SU-DHL-6 (cell line): ENCODE results near the gene TRIM59.

Experiments used
- H2AFZ ChIP-seq: fragments of 200-600 bp; sonication (generic); 2 replicates; pipeline ENCODE4 v1.6.1; 2014; ENCODE audit warnings: low read depth, mild to moderate bottlenecking, moderate library complexity, mixed read lengths, antibody characterized with exemption, low read length; ENCODE audit not compliant: severe bottlenecking
- H3F3A ChIP-seq: fragments of 200-600 bp; shearing (Covaris generic); 2 replicates; pipeline ENCODE4 v1.6.0; 2016; ENCODE audit warnings: antibody characterized with exemption, mild to moderate bottlenecking; ENCODE audit not compliant: insufficient read depth
- H3K27ac ChIP-seq: fragments of 200-600 bp; sonication (generic); 2 replicates; pipeline ENCODE4 v1.5.1; 2016; ENCODE audit warnings: low read depth, mild to moderate bottlenecking, low read length, moderate library complexity, mixed read lengths
- H3K27me3 ChIP-seq: fragments of 200-600 bp; sonication (generic), shearing (Covaris generic); 2 replicates; pipeline ENCODE4 v1.6.0; 2014; ENCODE audit warnings: mild to moderate bottlenecking, low read length
- H3K36me3 ChIP-seq: fragments of 200-600 bp; sonication (generic); 2 replicates; pipeline ENCODE4 v1.6.1; 2014; ENCODE audit warnings: mild to moderate bottlenecking, low read length, mixed read lengths
- H3K4me2 ChIP-seq: fragments of 300-600, 200-600 bp; shearing (Covaris generic), sonication (generic); 2 replicates; pipeline ENCODE4 v1.6.0; 2014; ENCODE audit warnings: low read length, low read depth, mild to moderate bottlenecking; ENCODE audit not compliant: poor library complexity, severe bottlenecking
- H3K4me3 ChIP-seq: fragments of 200-600 bp; sonication (generic); 2 replicates; pipeline ENCODE4 v1.5.1; 2014; ENCODE audit warnings: antibody characterized with exemption, low read length, mild to moderate bottlenecking, mixed read lengths; ENCODE audit not compliant: insufficient read depth, poor library complexity, severe bottlenecking
- H3K79me2 ChIP-seq: fragments of 200-600 bp; sonication (generic); 2 replicates; pipeline ENCODE4 v1.6.1; 2014; ENCODE audit warnings: mild to moderate bottlenecking, low read length, moderate library complexity; ENCODE audit not compliant: insufficient read depth
- H3K9ac ChIP-seq: fragments of 200-600 bp; sonication (generic); 2 replicates; pipeline ENCODE4 v1.7.0; 2014; ENCODE audit warnings: mild to moderate bottlenecking, low read length
- H3K9me2 ChIP-seq: fragments of 200-600 bp; sonication (generic); replicated peaks from 2 replicates; pipeline ENCODE4 v1.6.1; 2014; ENCODE audit warnings: low read length; ENCODE audit not compliant: insufficient read depth
- H3K9me3 ChIP-seq: fragments of 200-600 bp; sonication (generic); 2 replicates; pipeline ENCODE4 v1.6.1; 2014; ENCODE audit warnings: low read length, mixed read lengths; ENCODE audit not compliant: insufficient read depth
- H4K20me1 ChIP-seq: fragments of 200-600 bp; sonication (generic); 2 replicates; pipeline ENCODE4 v1.6.1; 2014; ENCODE audit warnings: low read depth, mild to moderate bottlenecking, antibody characterized with exemption, low read length, moderate library complexity, mixed read lengths
- CTCF ChIP-seq: fragments of 200-600 bp; sonication (generic); IDR thresholded peaks from one replicate; pipeline ENCODE4 v1.5.1; 2017; ENCODE audit warnings: antibody characterized with exemption, mild to moderate bottlenecking, low read length, moderate library complexity; ENCODE audit not compliant: insufficient read depth, poor library complexity, severe bottlenecking
- EZH2phosphoT487 ChIP-seq: fragments of 200-600 bp; sonication (generic), shearing (Covaris generic); conservative IDR thresholded peaks from 2 replicates; pipeline ENCODE4 v1.6.1; 2018; ENCODE audit warnings: mild to moderate bottlenecking, antibody characterized with exemption, low read length, moderate library complexity, mixed read lengths

TRIM59 gene

DNA sequence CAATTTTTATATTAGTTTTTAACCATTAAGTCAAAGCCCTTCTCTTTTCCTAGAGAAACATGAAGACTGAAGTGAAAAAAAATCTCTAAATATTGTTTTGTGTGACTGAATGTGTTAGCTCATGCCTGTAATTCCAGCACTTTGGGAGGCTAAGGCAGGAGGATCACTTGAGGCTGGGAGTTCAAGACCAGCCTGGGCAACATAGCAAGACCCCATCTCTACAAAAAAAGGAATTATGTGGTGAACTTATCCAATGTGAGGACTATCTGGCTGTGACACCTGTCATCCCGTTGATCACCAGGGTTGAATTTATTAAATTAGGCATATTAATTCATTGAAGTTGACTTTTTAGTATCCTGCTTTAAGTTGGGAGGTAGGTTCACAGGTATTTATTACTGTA, 37.1 kb downstream of the TRIM59 start:
- Histone ChIP-seq H3K9me2 (no peaks in the 10 kb centered on the region), H3F3A (peaks cover 97% of the 10 kb centered on the region)

GRCh38 chr3:160409812-160410610, 39.6 kb downstream of the TRIM59 start:
- H4K20me1 ChIP-seq: peaks cover 71% of the 10 kb centered on the region

More for the DNA sequence above, 37.1 kb downstream of the TRIM59 start:
- H3K4me2 ChIP-seq: no peak overlapping the region
- H3K9ac ChIP-seq: no peak overlapping the region
- H3K79me2 ChIP-seq: peaks cover 93% of the 10 kb centered on the region
- H4K20me1 ChIP-seq: peaks cover 72% of the 10 kb centered on the region
- H3K27ac ChIP-seq: no peak overlapping the region
- no peaks in the 10 kb centered on the region for H3K27me3 ChIP-seq
- no peak for TF ChIP-seq EZH2phosphoT487
- TF ChIP-seq CTCF: no peak
- no peak overlapping the region for H3K4me3 ChIP-seq
- no peaks in the 10 kb centered on the region for H3K9me3 ChIP-seq
- peaks cover 92% of the 10 kb centered on the region for H3K36me3 ChIP-seq
- no peak overlapping the region for H2AFZ ChIP-seq

DNA sequence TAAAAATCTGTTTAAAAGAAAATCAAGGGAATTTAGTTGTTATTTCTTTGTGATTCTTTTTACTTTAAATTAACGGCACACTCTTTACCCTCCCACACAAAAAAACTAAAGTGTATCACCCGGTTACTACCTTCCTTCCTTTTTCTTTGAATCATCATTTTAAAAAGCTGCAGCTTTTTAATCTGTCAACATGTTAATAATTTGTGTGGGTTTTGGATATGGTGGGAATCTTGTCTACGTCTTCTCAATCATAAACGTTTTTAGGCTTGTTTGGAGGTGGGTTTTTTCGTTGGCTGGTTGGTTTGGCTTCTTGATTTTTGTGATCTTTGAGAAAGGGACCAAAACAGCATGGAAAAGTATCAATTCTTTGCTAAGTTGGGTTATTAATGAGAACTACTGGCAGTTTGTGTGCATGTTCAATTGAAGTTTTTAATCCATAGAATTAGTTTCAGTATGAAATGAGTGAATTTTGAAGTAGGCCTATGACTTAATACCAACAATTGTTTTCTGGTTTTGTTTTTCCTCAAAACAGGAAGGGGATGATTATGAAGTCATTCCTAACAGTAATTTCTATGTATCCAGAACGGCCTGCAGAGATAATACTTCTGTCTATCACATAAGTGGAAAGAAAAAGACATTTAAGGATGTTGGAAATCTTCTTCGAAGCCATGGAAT, 45.7 kb downstream of the TRIM59 start:
- Histone ChIP-seq H3K36me3 (peaks cover 82% of the 10 kb centered on the region), H3K9ac (peak overlapping the region; percentile 98), H3K9me2 (no peaks in the 10 kb centered on the region), H3K4me2 (peak overlapping the region; percentile 96), H3K9me3 (no peaks in the 10 kb centered on the region), H3K4me3 (peak overlapping the region; percentile 94), H3K27ac (peak overlapping the region; percentile 89), H4K20me1 (peaks cover 76% of the 10 kb centered on the region), H3K27me3 (no peaks in the 10 kb centered on the region), H2AFZ (no peak overlapping the region), H3K79me2 (peaks cover 96% of the 10 kb centered on the region), H3F3A (peaks cover 60% of the 10 kb centered on the region)
- TF ChIP-seq EZH2phosphoT487 (no peak), CTCF (no peak)

More at GRCh38 chr3:160409812-160410610, 39.6 kb downstream of the TRIM59 start:
- H2AFZ ChIP-seq: no peak overlapping the region
- H3K4me3 ChIP-seq: no peak overlapping the region
- TF ChIP-seq EZH2phosphoT487: no peak
- no peak for TF ChIP-seq CTCF
- no peaks in the 10 kb centered on the region for H3K9me3 ChIP-seq
- H3K36me3 ChIP-seq: peaks cover 90% of the 10 kb centered on the region
- H3K9me2 ChIP-seq: no peaks in the 10 kb centered on the region
- H3K4me2 ChIP-seq: no peak overlapping the region
- peaks cover 93% of the 10 kb centered on the region for H3K79me2 ChIP-seq
- peak overlapping the region; percentile 3; the same call in 1 of the 2 replicates for H3K27ac ChIP-seq
- H3K27me3 ChIP-seq: no peaks in the 10 kb centered on the region
- H3K9ac ChIP-seq: no peak overlapping the region
- peaks cover 97% of the 10 kb centered on the region for H3F3A ChIP-seq
